Activated CD4-positive, alpha-beta T cell treated with anti-CD3 and anti-CD28 coated beads, Interleukin-2, Interleukin-6, amounts not matched to agents 100 ng/mL and 50 ng/mL, durations not matched to agents 16 hours and 8 hours (primary cell): ENCODE measurements around the gene OR2A7.
"Not testable (repeated sequence)": the region's sequence is repeated elsewhere in the genome, so short reads cannot be mapped to it uniquely, and the experiment has no call there.

Source experiments
- DNase-seq: peaks from one replicate; pipeline ENCODE4 v3.0.0-alpha.2; 2020

The OR2A7 gene

DNA sequence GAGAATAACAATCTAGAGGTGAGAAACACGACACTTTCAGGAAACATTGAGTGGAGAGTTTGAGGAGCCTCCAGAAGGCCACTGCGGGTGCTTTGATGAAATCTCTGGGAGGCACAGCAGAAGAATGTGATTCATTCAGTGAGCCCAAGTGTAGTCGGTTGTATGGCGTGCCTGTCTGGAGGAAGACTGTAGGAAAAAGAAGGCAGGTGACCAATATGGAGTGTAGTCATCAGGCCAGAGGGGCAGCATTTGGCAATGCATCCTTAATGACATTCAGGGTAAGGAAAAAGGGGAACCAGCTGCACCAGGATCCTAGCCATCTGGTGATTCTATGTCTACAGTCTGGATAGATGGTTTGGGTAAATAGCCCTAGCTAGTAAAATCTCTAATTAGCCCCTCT is 12.3 kb downstream of the OR2A7 start:
- DNase-seq: not testable (repeated sequence)

DNA sequence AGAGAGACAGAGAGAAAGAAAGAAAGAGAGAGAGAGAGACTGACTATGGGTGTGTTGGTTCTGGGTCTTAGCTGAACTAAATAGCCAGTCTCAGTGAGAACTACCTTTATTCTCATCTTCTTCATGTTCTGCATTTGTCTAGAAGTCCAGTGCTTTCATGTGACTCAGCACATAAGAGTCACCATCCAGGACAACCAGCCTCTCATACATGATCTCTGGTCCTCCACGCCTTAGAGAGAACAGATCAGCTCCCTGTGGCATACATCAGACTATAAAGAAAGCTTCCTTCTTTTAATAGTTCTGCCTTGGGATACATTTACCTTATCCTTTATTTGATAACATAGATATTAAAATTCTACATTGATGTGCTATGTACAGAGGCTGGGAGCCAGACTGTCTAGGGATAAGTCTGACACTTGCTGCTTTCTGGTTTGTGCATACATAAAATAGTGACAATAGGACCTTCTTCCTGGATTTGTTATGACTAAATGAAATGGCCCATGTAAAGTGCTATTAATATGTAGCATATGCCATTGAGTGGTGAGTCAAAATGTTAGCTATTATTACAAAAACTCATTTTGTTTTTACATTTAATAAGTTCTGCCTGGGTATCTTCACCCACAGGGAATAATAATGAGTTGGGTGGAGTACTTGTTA is 16.8 kb downstream of the OR2A7 start:
- DNase-seq: not testable (repeated sequence)

DNA sequence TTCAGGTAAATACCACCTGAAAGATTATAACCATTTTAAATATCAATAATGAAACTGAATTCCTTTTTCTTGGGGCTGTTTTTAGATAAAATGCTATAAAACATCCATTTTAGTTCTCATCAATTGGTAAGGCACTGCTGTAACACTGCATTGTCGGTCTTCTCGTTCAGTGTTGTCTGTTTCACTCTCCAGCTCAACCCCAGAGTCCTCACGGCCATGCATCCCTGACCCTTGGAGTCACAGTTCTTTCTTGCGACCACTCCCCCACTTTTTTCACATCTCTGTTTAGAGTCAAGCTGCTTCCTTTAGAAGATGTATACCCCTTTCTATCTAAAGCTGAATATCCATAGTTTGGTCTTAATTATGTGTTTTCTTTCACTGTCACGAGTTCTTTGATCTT is 17.6 kb downstream of the OR2A7 start:
- not testable (repeated sequence) for DNase-seq

GRCh38 chr7:144245372-144245771 is 19.2 kb downstream of the OR2A7 start:
- not testable (repeated sequence) for DNase-seq

GRCh38 chr7:144239365-144239764 is 25.2 kb downstream of the OR2A7 start, which contains the start of gene OR2A42:
Gene OR2A42, minus strand, starts transcription at chr7:144239605. Its CDS starts 6,762 bp downstream, at chr7:144232843.
- not testable (repeated sequence) for DNase-seq

- not testable (repeated sequence) for DNase-seq
Observed at GRCh38 chr7:144238530-144239082, 26.0 kb downstream of the OR2A7 start.

DNA sequence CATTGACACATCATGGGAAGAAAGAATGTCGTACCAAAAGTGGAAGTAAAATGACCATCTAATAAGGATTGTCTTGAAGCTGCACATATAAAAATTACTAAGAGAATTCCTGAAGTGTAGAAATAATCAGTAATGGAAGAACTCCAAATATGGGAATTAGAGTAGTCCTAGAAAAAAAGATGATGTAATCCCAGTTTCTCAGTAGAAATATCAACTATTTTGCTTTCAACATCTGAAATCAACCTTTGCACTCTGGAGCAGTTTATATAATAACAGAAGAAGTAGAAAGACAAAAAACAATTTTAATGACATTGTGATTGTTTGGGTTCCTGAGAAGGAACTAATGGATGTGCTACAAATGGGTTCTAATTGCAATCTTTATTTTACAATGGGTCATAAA is 31.6 kb downstream of the OR2A7 start:
- DNase-seq: not testable (repeated sequence)

DNA sequence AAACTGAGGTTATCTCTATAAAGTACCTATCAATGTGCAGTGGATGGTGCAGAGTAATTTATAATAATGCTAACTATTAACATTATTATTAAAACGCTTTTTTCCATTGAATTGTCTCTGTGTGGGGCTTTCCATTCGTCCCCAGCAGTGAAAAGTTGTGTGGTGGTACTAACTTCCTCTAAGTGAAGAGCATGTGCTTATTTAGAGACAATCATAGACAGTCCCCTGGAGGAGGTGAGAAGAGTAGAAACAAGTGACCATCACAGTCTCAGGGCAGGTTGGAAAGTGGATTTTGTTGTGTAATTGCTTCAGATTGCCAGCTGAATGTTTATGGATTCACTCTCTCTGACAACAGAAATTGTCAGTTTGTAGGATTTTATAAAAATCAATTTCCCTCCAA is 33.6 kb downstream of the OR2A7 start:
- DNase-seq: not testable (repeated sequence)

DNA sequence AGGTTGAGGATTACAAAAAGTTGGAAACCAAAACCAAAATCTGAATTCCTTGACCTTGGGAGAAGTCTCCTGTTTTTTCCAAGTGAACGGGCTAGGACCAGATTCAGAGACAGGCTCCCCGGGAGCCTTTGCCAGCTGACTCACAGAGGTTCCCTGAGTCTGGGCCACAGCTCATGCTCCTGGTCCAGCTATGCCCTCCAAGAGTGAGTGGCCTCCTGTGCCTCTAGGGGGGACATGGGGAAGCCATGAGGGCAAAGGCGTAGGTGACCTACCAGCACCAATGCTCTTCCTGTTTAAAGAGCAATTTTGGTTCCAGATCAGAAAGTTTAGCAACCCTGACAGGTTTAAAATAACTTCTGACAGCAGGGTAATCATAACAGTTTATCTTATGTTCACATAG is 35.8 kb downstream of the OR2A7 start:
- not testable (repeated sequence) for DNase-seq

- DNase-seq: not testable (repeated sequence)
Observed at GRCh38 chr7:144226866-144227265, 37.7 kb downstream of the OR2A7 start.

GRCh38 chr7:144223675-144224074 is 40.9 kb downstream of the OR2A7 start:
- DNase-seq: not testable (repeated sequence)

DNA sequence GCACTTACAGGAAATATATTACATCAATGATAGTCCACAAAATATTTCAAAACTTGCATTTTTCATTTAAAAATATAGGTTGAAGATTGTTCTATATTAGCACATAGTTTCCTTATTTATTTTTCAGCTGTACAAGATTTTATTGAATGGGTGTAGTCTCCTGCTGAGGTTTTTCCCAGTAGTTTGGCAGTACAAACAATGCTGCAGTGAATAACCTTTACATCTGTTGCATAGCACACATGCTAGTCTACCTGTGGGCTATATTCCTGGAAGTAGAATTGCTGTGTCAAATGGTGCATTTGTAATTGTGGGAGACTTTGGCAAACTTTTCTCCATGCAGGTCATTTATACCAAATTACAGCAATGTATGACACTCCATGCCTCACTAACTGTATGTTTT is 44.1 kb downstream of the OR2A7 start:
- not testable (repeated sequence) for DNase-seq

- not testable (repeated sequence) for DNase-seq
Observed at GRCh38 chr7:144219149-144219548, 45.4 kb downstream of the OR2A7 start.

GRCh38 chr7:144218581-144218980 is 46.0 kb downstream of the OR2A7 start:
- DNase-seq: not testable (repeated sequence)

GRCh38 chr7:144217200-144217599 is 47.4 kb downstream of the OR2A7 start:
- not testable (repeated sequence) for DNase-seq
